HG03280 (cell line): ENCODE measurements around the gene GUCD1.
"Not testable (repeated sequence)": the region's sequence is repeated elsewhere in the genome, so short reads cannot be mapped to it uniquely, and the experiment has no call there.

Experiments used
- ATAC-seq: cut with Tn5 transposase; IDR thresholded peaks from one replicate; pipeline ENCODE4 v1.9.1; 2021; ENCODE audit warnings: mild to moderate bottlenecking, moderate library complexity; ENCODE audit not compliant: unreplicated experiment

Gene GUCD1

GRCh38 chr22:24565077-24565476 is 10.1 kb upstream of the GUCD1 start:
- ATAC-seq, result no peak

GRCh38 chr22:24564376-24565058 is 9.6 kb upstream of the GUCD1 start:
- no peak for ATAC-seq

GRCh38 chr22:24563246-24563645 is 8.3 kb upstream of the GUCD1 start:
- ATAC-seq, result no peak

GRCh38 chr22:24559471-24559870 is 4.5 kb upstream of the GUCD1 start:
- no peak for ATAC-seq

GRCh38 chr22:24555165-24556039 is 464 bp upstream of the GUCD1 start, which contains the start of gene SNRPD3:
SNRPD3 (plus strand) TSS chr22:24555999; CDS start chr22:24557675, 1,676 bp downstream.
- peak; percentile 77 for ATAC-seq

- ATAC-seq, result no peak
Measured at GRCh38 chr22:24553597-24554312, 1.2 kb downstream of the GUCD1 start.

- not testable (repeated sequence) for ATAC-seq
Measured at GRCh38 chr22:24552503-24553286, 2.2 kb downstream of the GUCD1 start.

GRCh38 chr22:24550902-24551435 is 4.0 kb downstream of the GUCD1 start:
- ATAC-seq, result no peak

GRCh38 chr22:24550028-24550901 is 4.7 kb downstream of the GUCD1 start:
- ATAC-seq, result no peak

- ATAC-seq, result no peak
Measured at GRCh38 chr22:24548812-24549211, 6.1 kb downstream of the GUCD1 start.

- ATAC-seq, result no peak
Measured at GRCh38 chr22:24543679-24544243, 11.2 kb downstream of the GUCD1 start.

GRCh38 chr22:24543185-24543601 is 11.7 kb downstream of the GUCD1 start:
- no peak for ATAC-seq

GRCh38 chr22:24542641-24543040 is 12.3 kb downstream of the GUCD1 start:
- ATAC-seq, result no peak

GRCh38 chr22:24541681-24542515 is 13.0 kb downstream of the GUCD1 start:
- ATAC-seq, result no peak

- no peak for ATAC-seq
Measured at GRCh38 chr22:24540470-24540869, 14.5 kb downstream of the GUCD1 start.

GRCh38 chr22:24536089-24536488 is 18.8 kb downstream of the GUCD1 start:
- no peak for ATAC-seq

- no peak for ATAC-seq
Measured at GRCh38 chr22:24535348-24535747, 19.6 kb downstream of the GUCD1 start.

GRCh38 chr22:24532075-24532474 is 22.9 kb downstream of the GUCD1 start:
- no peak for ATAC-seq
